Superior temporal gyrus (tissue), 1 donor: ENCODE results near the gene KCNG1.

ENCODE experiments used
- DNase-seq: peaks from one replicate; pipeline ENCODE4 v3.0.0-alpha.2; 2016; ENCODE audit errors: extremely low spot score

The KCNG1 gene

DNA sequence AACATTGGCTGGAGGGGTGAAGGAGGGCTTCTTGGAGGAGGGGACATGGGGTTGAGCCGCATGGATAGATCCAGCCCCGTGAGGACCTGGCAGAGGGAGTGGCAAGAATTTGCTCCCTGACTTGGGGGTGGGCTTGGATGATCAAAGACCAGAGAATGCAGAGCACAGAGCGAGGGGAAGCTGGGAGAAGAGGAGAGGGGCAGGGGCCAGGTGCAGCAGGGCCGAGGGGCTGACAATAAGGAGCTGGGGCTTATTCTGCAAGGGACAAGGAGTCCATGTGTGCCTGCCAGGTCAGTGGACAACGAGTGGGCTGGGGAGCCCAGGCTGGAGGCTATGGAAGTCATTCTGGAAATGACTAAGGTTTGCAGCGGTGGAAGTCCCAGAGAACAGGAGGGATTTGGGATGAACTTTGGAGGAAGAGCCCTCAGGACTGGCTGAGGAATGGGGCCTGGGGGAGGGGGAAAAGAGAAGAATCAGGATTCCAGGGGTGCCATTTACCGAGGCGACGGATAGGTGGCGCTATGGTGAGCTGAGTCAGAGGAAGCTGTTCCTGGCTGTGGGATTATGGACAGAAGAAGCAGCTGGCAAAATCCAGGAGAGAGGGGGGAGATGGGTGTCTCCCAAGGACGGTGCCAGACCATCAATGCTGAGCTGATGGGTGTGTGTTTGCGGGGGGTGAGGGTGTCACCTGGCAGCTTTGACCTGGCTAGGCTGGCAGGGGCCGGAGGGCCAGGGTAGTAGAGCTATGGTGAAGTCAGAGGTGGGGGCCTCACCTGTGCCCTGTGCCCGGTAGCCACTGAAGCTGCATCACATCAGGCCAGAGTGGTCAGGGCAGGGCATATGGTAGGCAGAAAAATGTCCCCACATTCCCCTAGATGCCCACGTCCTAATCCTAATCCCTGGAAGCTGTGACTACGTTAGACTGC lies 7.8 kb downstream of the KCNG1 start:
- DNase-seq, result peak; percentile 67

DNA sequence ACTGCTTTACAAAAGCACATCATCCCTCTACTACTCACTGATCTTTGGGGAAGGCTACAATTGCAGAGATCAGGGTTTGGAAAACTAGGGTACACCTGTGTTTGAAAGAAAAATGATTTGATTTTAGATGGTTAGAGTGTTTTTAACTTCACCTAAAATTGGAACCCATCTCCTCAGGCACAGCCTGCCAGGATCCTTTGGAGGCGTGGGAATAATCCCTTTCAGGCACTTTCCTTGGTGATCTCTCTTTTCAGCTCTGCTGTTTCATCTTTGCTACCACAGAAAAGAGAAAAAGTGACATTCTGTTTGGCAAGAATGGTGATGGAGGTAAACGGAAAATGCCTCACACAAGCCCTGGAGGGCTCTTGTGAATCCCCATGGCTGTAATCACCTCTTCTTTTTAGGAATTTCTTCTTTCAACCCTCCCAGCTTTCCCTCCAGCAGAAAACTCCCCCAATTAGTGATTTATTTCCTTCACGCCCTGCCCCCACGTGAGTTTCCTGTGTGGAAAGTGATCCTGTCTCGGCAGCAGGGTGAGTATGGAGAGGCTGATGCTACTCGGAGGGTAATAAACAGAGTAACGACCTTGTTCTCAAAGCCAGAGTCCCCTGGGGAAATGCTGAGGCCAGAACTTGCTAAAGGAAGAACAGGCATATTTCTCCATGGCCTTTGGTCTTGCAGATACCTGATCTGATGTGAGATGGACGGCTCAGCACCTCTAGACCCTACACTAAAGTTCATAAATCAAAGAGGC lies 9.2 kb downstream of the KCNG1 start:
- no peak for DNase-seq

DNA sequence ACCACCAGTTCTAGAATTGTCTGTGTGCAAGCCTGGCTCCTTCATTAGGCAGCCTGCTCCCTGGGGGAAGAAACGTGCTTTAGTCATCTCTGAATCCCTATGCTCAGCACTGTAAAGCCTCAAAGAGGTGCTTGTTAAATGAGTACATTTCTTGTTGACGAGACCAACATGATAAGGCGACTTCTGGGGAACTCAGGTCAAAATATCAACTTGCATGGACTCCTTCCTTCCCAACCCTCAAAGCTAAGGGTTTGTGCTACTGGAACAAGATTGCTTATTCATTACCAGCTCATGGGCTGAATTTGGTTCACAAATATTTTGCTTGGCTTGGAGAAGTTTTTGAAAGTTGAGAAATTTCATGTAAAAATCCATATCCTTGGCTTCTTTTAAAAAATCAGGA lies 10.6 kb downstream of the KCNG1 start:
- DNase-seq, result no peak

DNA sequence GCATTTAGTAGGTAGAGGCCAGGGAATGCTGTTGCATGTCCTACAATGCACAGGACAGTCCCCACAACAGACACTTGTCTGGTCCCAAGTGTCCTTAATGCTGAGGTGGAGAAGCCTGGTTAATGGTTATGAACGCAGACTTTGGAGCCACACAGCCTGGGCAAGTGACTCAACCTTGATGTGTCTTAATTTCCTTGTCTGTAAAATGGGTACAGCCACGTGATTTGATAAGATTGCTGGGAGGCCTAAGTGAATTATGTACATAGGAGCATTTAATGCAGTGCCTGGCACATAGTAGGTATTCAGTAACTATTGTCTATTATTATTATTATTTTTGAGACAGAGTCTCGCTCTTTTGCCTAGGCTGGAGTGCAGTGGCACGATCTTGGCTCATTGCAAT lies 11.4 kb downstream of the KCNG1 start:
- DNase-seq, result no peak

DNA sequence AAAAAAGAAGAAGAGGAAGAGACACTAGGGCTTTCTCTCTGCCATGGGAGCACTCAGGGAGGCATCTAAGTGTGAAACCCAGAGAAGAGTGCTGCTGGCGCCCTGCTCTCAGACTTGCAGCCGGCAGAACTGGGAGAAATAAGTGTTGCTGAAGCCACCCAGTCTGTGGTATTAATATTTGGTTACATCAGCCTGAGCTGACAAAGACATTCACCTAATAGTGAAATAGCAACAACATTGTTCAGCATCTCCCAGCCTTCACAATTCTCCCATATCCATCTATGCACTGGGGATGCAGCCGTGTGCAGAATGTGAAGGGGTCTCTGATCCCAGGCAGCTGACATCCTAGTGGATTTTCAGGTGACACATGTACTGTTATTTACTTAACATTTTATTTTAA lies 12.0 kb downstream of the KCNG1 start:
- no peak for DNase-seq

DNA sequence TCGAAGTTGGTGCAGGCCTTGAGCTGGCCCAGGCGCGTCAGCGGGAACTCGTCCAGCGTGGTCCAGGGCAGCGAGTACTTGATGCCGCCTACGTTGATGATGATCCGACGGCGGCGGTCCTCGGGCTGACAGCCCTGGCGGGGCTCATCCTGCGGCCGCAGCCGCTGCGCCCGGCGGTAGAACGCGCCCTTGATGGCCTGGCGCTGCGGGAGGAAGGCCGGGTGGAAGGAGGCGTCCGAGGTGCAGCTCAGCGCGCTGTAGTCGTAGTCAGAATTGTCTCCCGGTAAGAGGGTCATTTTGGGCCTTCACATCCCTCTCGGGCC lies 12.9 kb downstream of the KCNG1 start:
- no peak for DNase-seq

DNA sequence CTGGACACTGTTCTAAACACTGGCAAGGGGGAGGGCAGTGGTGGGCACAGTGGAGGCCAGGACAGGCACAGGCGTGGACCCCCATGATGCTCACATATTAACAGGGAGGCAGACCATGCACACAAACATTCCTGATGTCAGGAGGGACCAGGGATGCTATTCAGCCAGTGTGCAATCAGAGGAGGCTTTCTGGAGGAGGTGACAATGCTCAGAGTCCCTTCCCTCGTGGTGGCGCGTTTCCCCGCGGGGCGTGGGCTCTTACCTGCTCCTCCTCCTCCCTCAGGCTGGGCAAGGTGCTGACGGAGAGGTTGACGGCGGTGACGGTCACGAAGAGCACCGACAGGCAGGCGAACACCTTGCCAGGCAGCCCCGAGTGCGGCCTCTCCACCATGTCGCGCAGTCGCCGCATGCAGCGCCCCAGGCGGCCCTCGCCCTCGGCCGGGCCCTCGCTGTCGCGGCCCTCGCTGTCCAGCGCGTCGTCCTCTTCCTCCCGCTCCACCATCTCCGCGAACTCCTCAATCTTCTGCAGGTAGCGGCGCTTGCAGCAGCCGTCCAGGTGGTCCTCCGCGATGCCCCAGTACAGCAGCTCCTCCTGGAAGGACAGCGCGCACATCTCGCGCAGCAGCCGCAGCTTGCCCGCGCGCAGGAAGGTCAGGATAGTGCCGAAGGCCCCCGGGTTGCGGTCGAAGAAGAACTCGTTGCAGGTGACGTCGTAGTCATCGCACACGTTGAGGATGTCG lies 13.4 kb downstream of the KCNG1 start:
- DNase-seq, result no peak

DNA sequence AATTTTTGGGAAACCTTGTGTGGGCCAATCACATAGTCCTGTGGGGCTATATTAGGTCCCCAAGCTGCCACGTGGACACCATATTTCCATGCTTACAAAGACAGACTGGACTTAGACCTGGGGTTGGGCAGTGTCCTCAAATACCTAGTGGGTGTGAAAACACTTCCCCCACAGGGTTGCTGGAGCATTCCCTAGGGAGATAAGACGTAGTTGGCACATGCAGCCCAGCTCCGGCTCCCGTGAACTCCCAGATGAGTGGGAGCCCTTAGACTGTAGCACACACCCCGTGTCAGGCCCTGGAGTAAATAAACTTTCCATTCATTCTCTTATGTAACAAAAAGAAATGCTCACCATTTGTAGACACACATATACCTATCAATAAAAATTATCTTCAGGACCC lies 14.2 kb downstream of the KCNG1 start:
- no peak for DNase-seq

DNA sequence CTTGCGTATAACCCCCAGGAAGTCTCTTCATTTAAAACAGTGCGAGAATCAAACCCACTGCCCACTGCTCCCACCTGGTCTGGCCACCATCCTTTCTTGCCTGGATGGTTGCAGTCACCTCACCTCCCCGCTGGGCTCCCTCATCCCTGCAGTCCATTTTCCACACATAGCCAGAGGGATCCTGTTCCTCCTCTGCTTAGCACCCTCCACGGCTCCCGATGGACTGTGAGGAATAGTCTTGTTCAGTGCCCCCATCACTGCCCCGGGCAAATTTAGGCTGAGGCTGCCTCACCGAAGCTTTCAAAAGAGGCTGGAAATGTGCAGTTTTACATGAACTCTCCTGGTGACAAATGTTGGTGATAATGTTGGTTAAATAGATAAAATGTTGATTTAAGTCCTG lies 17.7 kb downstream of the KCNG1 start:
- DNase-seq, result no peak

DNA sequence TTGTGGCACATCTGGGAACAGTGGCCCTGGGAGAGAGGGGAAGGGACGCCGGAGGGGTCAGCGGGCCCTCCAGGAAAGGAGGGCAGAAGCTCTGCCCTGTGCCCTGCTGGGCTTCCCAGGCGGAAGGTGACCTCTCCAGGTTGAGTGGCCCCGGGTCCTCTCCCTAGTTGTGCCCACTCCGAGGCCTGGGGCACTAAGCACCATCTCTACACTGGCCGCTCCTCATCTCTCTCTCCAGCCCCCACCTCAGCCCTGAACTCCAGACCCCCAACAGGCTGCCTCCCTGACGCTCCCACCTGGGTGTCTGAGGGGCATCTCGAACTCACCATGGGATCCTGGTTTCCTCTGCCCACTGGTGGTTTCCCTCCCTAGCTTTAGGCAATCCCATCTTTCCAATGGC lies 18.1 kb downstream of the KCNG1 start:
- no peak for DNase-seq

DNA sequence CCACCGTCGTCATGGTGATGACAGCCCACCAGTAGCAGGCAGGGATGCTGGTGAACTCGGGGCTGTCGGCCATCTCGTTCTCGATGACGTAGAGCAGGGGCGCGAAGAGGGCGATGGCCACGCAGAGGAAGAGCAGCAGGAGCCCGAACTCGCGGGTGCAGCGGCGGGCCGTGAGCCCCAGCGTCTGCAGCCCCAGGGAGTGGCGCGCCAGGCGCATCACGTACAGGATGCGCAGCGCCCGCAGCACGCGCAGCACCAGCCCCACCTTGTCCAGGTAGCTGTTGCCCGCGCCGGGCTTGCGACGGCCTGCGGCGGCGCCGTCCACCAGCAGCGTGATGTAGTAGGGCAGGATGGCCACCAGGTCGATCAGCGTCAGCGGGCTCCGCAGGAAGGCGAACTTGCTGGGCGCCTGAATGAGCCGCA lies 18.6 kb downstream of the KCNG1 start:
- no peak for DNase-seq

DNA sequence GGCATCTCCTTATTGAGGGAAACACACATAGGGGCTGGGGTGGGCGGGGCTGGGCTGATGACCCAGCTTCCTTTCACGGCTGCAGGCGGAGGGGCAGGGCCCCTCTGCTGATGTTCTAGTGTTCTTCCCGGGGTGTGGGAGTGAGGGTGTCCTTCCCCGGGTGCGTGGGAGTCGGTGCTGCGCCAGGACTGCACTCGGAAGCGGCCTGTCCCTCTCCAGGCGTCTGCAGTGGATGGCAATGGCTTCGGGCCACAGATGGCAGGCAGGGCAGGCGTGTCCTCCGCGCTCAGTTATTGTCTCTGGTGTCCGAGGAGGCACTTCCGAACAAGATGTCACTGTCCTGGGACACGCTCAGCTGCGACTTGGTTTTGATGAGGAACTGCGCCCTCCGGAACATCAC lies 19.2 kb downstream of the KCNG1 start:
- DNase-seq, result no peak

DNA sequence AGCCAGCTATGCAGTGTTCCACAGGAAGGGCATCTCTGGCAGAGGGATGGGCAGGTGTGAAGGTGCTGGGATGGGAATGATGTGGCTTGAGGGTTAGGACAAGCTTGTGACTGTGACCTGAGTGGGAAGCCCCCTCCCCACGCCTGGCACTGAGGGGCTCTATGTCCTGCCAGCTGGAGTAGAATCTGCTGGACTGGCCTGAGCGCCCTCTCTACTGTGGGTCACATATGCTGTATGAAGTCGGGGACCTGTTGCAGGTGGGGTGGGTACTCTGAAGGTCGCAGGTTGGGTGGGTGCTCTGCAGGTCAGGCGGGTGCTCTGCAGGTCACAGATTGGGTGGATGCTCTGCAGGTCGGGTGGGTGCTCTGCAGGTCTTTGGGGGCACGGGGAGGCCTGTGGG lies 20.3 kb downstream of the KCNG1 start:
- DNase-seq, result no peak

DNA sequence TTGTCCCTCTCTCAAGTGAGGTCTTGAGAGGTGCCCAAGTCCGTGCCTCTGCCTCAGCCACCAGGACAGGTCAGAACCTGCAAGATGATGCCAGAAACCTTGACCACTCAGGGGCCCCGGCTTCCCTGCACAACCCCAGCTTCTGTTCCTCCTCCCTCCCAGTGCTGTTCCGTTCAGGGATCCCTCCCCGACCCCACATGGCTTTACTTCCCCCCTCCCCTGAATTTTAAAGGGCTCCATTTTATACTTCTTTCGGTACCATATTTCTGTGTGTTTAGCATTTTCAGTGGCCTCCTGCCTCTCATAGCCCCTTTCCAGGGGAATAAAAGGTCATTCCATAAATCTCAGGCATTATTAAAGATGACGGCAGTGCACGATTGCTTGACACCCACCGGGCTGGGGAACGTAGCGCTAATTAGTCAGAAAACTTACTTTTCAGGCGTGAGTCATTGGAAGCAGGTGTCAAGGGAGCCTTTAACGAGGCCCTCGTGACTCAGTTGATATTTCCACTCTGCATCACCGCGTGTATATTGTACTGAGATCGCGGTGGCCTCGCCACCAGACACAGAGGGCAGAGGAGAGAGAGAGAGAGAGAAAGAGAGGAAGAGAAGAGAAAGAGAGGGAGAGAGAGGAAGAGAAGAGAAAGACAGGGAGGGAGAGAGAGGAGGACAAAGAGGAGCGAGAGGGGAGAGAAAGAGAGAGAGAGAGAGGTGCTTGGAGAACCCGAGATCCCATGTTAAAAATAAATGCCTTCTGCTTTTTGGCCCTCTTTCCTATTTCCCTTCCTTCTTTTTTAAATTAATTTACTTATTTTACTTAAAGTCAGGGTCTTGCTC lies 21.3 kb downstream of the KCNG1 start:
- DNase-seq, result no peak

DNA sequence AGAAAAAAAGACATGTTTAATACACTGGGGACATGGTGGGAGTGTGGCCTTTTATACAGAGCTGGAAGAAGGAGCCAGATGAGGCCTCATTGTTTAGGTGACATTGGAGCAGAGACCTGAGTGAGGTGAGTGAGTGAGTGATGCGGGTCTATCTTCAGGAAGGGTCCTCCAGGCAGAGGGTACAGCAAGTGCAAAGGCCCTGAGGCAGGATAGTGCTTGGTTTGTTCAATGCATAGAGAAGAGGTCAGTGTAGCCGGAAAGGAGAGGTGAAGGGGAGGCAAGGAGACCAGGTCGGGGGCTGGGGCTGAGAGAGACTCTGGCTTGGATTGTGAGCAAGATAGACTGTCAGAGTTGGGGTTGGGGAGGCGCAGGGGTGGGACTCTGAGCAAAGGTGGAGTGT lies 23.6 kb downstream of the KCNG1 start:
- DNase-seq, result no peak

DNA sequence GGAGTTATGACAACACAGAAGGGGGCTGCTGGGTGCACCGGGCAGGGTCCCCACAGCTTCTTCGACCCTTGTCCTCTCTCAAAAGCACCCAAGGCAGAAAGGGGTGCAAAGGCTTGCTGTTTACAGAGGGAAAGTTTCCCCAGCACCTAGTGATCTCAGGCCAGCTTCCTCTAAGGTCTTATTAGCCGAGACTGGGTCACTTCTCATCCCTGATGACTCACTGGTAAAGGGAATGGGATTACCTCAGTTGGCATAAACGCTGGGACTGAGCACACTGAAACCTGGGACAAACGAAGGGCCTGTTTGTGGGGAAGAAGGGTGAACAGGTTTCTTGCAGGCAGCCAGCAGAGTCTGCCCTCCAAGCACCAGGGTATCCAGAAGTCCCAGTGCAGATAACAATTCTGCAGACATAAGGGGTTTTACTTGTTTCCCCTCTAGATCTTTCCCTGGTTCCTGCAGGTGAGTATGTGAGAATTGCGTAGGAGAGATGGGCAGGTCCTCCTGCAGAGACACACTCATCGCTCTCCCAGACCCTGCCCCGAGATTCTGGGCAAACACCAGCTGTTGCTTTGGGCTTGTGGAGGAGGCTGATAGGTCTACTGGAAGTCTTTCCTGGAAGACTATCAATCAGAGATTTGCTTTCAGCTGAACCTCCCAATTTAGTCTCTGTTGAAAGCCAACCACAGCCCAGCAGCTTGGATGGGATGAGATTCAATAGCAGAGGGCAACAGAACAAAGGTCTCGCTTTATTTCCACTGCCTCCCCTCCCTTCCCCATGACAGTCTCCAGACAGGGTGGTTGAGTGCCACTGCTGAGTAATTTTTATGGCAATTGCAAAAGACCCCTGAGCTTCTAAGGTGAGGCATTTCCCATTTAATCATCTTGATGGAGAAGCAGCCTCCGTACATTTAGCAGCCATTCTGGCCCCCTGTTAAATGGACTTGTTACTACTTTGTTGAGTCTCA lies 25.7 kb downstream of the KCNG1 start:
- no peak for DNase-seq

DNA sequence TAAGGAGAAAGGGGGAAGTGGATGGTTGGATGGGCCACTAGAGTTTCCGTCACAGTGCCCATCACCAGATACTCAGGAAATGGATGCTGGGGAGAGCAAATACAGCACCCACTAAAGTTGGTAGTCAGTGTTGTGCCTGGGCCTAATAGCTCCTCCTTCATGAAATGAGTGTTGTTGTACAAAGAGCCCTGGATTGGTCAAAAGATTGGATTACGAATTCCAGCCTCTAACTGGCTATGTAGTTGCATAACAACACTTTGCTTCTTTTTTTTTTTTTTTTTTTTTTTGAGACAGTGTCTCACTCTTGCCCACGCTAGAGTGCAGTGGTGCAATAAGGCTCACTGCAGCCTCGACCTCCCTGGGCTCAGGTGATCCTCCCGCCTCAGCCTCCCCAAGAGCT lies 27.4 kb downstream of the KCNG1 start:
- no peak for DNase-seq

DNA sequence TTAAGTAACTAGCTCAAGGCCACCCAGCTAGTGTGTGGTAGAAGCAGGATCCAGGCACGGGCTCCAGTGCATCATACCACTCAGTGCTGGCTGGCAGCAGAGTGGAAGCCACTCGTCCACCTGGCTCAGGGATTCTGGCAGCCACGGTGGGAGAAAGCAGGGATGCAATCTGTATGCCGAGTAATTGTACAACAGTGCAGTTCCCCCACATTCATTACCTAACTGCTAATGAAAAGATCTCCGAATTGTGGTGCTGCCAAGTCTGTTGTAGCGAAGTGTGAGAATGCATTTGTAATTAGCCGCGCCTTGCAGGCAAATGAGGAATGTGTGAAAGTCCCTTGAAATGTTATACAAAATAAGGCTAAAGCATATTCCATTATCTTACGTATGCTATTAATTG lies 29.0 kb downstream of the KCNG1 start:
- DNase-seq, result no peak

DNA sequence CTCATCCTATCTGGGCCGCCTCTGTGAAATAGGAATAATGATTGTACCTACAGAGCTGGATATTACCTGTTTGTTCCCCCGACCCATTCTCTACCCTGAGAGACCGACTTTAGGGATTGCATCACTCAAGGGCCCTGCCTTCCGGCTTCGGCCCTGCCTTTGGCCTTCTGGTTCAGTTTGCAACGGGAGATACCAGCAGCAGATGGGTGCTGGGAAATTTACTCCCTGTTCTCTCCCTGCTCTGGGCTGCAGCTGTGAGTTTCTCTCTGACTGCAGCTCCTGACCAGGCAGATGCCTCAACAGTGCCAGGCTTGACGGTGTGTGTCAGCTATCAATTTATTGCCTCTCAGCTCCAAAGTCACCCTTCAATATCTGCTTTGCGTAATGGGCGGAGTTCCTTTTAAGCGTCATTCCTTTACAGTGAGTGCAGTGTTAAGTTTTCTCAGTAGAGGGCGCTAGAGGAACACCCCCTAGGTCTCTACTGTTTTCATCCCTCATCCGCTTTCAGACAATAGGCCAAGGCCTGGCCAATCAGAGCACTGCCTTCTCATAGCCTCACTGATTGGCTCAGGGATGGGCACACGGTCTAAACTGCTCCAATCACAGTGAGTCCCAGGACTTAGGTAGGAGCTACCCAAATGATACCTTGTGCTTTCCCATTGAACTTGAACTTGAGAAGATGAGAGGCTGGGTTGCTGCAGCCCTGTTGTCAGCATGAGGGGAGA lies 30.0 kb downstream of the KCNG1 start:
- peak; percentile 40 for DNase-seq

DNA sequence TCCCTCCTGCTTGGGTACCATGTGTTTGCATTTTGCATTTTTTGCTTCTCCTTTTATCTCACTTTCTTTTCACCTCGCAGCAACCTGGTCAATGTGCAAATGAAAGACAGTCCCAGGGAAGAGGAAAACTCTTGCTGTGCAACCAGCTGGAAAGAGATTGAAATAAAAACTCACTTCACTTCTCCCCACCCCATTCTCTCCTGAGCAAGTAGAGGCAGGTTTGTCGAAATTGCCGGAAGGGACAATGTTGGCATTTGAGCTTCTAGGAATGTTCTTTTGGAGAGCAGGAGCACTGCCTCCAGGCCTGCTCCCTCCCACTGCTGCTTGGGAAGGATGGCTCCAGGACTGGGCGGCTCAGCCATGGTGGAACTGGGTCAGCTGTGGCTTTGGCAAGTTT lies 30.6 kb downstream of the KCNG1 start:
- DNase-seq, result no peak
